GM18873 (cell line): ENCODE measurements around the gene NCAPG2.
"Not testable (repeated sequence)": the region's sequence is repeated elsewhere in the genome, so short reads cannot be mapped to it uniquely, and the experiment has no call there.

Experiments
- ATAC-seq: cut with Tn5 transposase; IDR thresholded peaks from one replicate; pipeline ENCODE4 v1.9.1; 2021; ENCODE audit warnings: mild to moderate bottlenecking, moderate library complexity, moderate number of reproducible peaks; ENCODE audit not compliant: unreplicated experiment, low FRiP score

The NCAPG2 gene

GRCh38 chr7:158706710-158707590, 2.3 kb upstream of the NCAPG2 start:
- ATAC-seq, result no peak

- ATAC-seq, result no peak
Measured at GRCh38 chr7:158706273-158706704, 1.7 kb upstream of the NCAPG2 start.

- no peak for ATAC-seq
Measured at GRCh38 chr7:158705234-158705850, 738 bp upstream of the NCAPG2 start.

GRCh38 chr7:158703679-158704523, 703 bp downstream of the NCAPG2 start:
- not testable (repeated sequence) for ATAC-seq

GRCh38 chr7:158702944-158703343, 1.7 kb downstream of the NCAPG2 start:
- ATAC-seq, result no peak

- ATAC-seq, result no peak
Measured at GRCh38 chr7:158702196-158702595, 2.4 kb downstream of the NCAPG2 start.

GRCh38 chr7:158700008-158700407, 4.6 kb downstream of the NCAPG2 start:
- no peak for ATAC-seq

GRCh38 chr7:158699341-158699740, 5.3 kb downstream of the NCAPG2 start:
- ATAC-seq, result no peak

- no peak for ATAC-seq
Measured at GRCh38 chr7:158698657-158699195, 5.9 kb downstream of the NCAPG2 start.

- ATAC-seq, result not testable (repeated sequence)
Measured at GRCh38 chr7:158697597-158697996, 7.0 kb downstream of the NCAPG2 start.

- peak; percentile 70 for ATAC-seq
Measured at GRCh38 chr7:158695726-158696452, 8.7 kb downstream of the NCAPG2 start.

- ATAC-seq, result no peak
Measured at GRCh38 chr7:158695056-158695455, 9.5 kb downstream of the NCAPG2 start.

- ATAC-seq, result no peak
Measured at GRCh38 chr7:158694650-158695049, 10.0 kb downstream of the NCAPG2 start.

GRCh38 chr7:158689488-158689887, 15.1 kb downstream of the NCAPG2 start:
- ATAC-seq, result no peak

- no peak for ATAC-seq
Measured at GRCh38 chr7:158687406-158687805, 17.2 kb downstream of the NCAPG2 start.

GRCh38 chr7:158685693-158686092, 18.9 kb downstream of the NCAPG2 start:
- ATAC-seq, result no peak

- ATAC-seq, result no peak
Measured at GRCh38 chr7:158684329-158684728, 20.3 kb downstream of the NCAPG2 start.

- ATAC-seq, result no peak
Measured at GRCh38 chr7:158683541-158683940, 21.1 kb downstream of the NCAPG2 start.

- no peak for ATAC-seq
Measured at GRCh38 chr7:158682456-158682855, 22.1 kb downstream of the NCAPG2 start.

GRCh38 chr7:158680754-158681153, 23.9 kb downstream of the NCAPG2 start:
- no peak for ATAC-seq
